Measurements from ENCODE around the gene CALML3.

Gene CALML3

DNA sequence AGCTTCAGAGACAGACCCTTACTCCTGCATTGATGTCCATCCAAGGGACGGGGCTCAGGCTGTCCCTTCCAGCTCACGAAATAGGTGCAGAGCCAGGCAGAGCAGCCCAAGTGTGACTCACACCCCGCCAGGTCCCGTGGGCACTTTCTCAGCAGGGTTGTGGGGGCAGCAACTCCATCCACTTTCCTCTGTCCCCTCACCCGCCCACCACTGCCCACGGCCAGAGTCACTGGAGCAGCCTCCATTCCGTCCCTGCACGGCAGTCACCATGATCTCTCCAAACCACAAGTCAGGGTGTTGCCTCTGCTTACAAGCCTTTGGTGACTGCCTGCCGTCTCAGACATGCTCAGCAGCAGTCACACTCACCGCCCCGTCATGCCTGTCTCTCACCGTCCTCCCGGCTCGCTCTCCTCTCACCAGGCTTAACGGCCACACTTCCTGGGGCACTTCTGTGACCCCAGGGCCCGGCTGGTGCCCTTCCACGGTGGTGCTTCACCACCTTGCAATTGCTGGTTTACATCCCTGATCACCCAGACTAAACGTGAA is 39.3 kb downstream of the CALML3 start:
- no peak overlapping the region for H3K4me2 ChIP-seq (ENCODE audit: low read length, poor library complexity, severe bottlenecking)
- peak overlapping the region in 1 of 2 experiments; percentile 12 for H3K4me3 ChIP-seq (ENCODE audit: insufficient read depth in 1 of 2, low read depth in 1 of 2, low read length in 2 of 2)
- H3K79me1 ChIP-seq (replicated peaks; ENCODE audit: low read length, poor library complexity, severe bottlenecking): no peaks in the 10 kb centered on the region
- peak overlapping the region; percentile 98 for H4K91ac ChIP-seq (ENCODE audit: low read length)
- H3K23ac ChIP-seq (ENCODE audit: low read length in 2 of 2): no peak overlapping the region
- H3K27me3 ChIP-seq (ENCODE audit: control insufficient read depth in 1 of 2, insufficient read depth in 1 of 2, low read length in 2 of 2): no peaks in the 10 kb centered on the region
- H2BK12ac ChIP-seq (ENCODE audit: low read length in 2 of 2): peak overlapping the region; percentile 76 to 96
- H3K4ac ChIP-seq (ENCODE audit: low read depth in 1 of 2, low read length in 2 of 2): peak overlapping the region; percentile 65 to 94
- no peak overlapping the region for H2AK5ac ChIP-seq (ENCODE audit: low read length, severe bottlenecking)
- H4K8ac ChIP-seq (ENCODE audit: low read length): peak overlapping the region; percentile 96
- DNase-seq: peak; percentile 72
- H3K18ac ChIP-seq (ENCODE audit: low read depth in 1 of 2, low read length in 2 of 2): peak overlapping the region; percentile 87 to 92
- H2BK15ac ChIP-seq (ENCODE audit: low read depth, poor library complexity, severe bottlenecking): peak overlapping the region; percentile 62
- H3K9ac ChIP-seq (ENCODE audit: low read length): peak overlapping the region; percentile 18
- H3K27ac ChIP-seq (ENCODE audit: low read length, poor library complexity, severe bottlenecking): no peak overlapping the region
- peak overlapping the region; percentile 30 for H2AFZ ChIP-seq (ENCODE audit: low read depth, low read length)
- no peaks in the 10 kb centered on the region for H3K36me3 ChIP-seq (ENCODE audit: control insufficient read depth in 1 of 2, insufficient read depth in 2 of 2, low read depth in 1 of 2, low read length in 2 of 2)
- H3K14ac ChIP-seq (ENCODE audit: low read length in 2 of 2): peak overlapping the region in 1 of 2 experiments; percentile 79
- H3K9me3 ChIP-seq (ENCODE audit: control insufficient read depth, low read length): no peaks in the 10 kb centered on the region
- WGBS: 40% methylated on average over 18 of the region's 18 CpGs
- H2BK5ac ChIP-seq (ENCODE audit: low read depth, low read length, poor library complexity, severe bottlenecking): no peak overlapping the region
- peak overlapping the region; percentile 80 for H2BK120ac ChIP-seq (ENCODE audit: low read depth, low read length)
- peaks cover 22% of the 10 kb centered on the region for H3K4me1 ChIP-seq (ENCODE audit: control insufficient read depth, insufficient read depth, low read depth, low read length)

DNA sequence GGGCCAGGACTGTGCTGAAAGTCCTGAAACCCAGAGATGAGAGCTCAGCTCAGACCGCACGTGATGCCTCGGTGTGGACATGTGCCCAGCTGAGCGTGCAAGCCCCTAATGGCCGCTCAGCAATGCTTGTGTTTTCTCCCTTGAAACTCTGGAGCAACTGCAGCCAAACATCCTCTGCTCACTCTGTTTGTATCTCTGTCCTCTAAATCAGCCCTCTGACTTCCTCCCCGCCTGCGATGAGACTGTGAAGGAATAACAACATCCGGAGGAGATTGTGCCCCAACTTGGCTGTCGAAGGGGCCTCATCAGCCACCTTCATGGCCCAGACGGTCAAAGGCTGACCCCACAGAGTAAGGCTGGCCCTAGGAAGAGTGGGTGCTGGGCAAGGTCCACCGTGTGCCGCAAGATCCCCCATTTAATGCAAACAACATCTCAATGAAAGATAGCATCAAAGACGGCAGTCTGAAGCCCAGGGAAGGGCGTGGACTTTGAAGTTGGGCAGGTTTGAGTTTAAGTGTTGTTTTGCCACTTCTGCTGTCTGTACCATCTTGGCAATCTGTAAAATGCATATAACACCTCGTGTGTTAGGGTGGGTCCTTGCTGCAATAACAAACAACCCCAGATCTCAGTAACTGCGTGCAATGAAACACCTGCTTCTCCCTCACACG is 39.9 kb downstream of the CALML3 start:
- WGBS: 66% methylated on average over 15 of the region's 17 CpGs

DNA sequence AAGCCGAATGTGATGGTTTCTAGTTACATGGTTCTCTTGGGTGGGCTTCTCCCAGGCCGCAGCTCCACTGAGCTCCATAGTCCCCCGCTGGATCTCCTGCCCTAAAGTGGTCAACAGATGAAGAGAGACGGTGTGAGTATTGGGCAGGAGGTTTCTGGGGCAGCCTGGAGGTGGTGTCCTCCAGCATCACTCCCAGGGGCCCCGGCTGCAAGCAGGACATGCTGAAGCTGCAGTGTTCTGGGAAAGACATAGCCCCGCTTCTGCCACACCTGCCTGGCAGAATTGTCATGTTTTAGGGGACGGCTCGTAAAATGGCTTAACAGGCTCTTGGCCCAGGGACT is 40.4 kb downstream of the CALML3 start:
- H3K4me2 ChIP-seq (ENCODE audit: low read length, poor library complexity, severe bottlenecking): no peak overlapping the region
- H4K8ac ChIP-seq (ENCODE audit: low read length): no peak overlapping the region
- H3K4me3 ChIP-seq (ENCODE audit: insufficient read depth in 1 of 2, low read depth in 1 of 2, low read length in 2 of 2): no peak overlapping the region
- no peak overlapping the region for H3K27ac ChIP-seq (ENCODE audit: low read length, poor library complexity, severe bottlenecking)
- 89% methylated on average over 8 of the region's 8 CpGs for WGBS
- no peaks in the 10 kb centered on the region for H3K9me3 ChIP-seq (ENCODE audit: control insufficient read depth, low read length)
- H3K18ac ChIP-seq (ENCODE audit: low read depth in 1 of 2, low read length in 2 of 2): no peak overlapping the region
- H3K14ac ChIP-seq (ENCODE audit: low read length in 2 of 2): peak overlapping the region in 1 of 2 experiments; percentile 8
- H2BK5ac ChIP-seq (ENCODE audit: low read depth, low read length, poor library complexity, severe bottlenecking): no peak overlapping the region
- H3K36me3 ChIP-seq (ENCODE audit: control insufficient read depth in 1 of 2, insufficient read depth in 2 of 2, low read depth in 1 of 2, low read length in 2 of 2): no peaks in the 10 kb centered on the region
- peak overlapping the region in 1 of 2 experiments; percentile 35 for H2BK12ac ChIP-seq (ENCODE audit: low read length in 2 of 2)
- no peak overlapping the region for H4K91ac ChIP-seq (ENCODE audit: low read length)
- H3K9ac ChIP-seq (ENCODE audit: low read length): no peak overlapping the region
- H3K79me1 ChIP-seq (replicated peaks; ENCODE audit: low read length, poor library complexity, severe bottlenecking): no peaks in the 10 kb centered on the region
- no peaks in the 10 kb centered on the region for H3K27me3 ChIP-seq (ENCODE audit: control insufficient read depth in 1 of 2, insufficient read depth in 1 of 2, low read length in 2 of 2)
- H2BK15ac ChIP-seq (ENCODE audit: low read depth, poor library complexity, severe bottlenecking): peak overlapping the region; percentile 2
- no peak for DNase-seq
- no peak overlapping the region for H2AK5ac ChIP-seq (ENCODE audit: low read length, severe bottlenecking)
- H3K23ac ChIP-seq (ENCODE audit: low read length in 2 of 2): no peak overlapping the region
- no peak overlapping the region for H2AFZ ChIP-seq (ENCODE audit: low read depth, low read length)
- H3K4me1 ChIP-seq (ENCODE audit: control insufficient read depth, insufficient read depth, low read depth, low read length): peaks cover 22% of the 10 kb centered on the region
- no peak overlapping the region for H2BK120ac ChIP-seq (ENCODE audit: low read depth, low read length)
- H3K4ac ChIP-seq (ENCODE audit: low read depth in 1 of 2, low read length in 2 of 2): no peak overlapping the region

More for the DNA sequence above, 39.9 kb downstream of the CALML3 start:
- Histone ChIP-seq H3K18ac (ENCODE audit: low read depth in 1 of 2, low read length in 2 of 2) (peak overlapping the region; percentile 87 to 92), H3K9ac (ENCODE audit: low read length) (peak overlapping the region; percentile 18), H3K4me1 (ENCODE audit: control insufficient read depth, insufficient read depth, low read depth, low read length) (peaks cover 22% of the 10 kb centered on the region), H2BK15ac (ENCODE audit: low read depth, poor library complexity, severe bottlenecking) (peak overlapping the region; percentile 2), H2BK5ac (ENCODE audit: low read depth, low read length, poor library complexity, severe bottlenecking) (no peak overlapping the region), H3K14ac (ENCODE audit: low read length in 2 of 2) (peak overlapping the region in 1 of 2 experiments; percentile 8), H3K4me3 (ENCODE audit: insufficient read depth in 1 of 2, low read depth in 1 of 2, low read length in 2 of 2) (no peak overlapping the region), H2BK12ac (ENCODE audit: low read length in 2 of 2) (peak overlapping the region; percentile 76 to 96), H2AK5ac (ENCODE audit: low read length, severe bottlenecking) (no peak overlapping the region), H3K9me3 (ENCODE audit: control insufficient read depth, low read length) (no peaks in the 10 kb centered on the region), H2BK120ac (ENCODE audit: low read depth, low read length) (no peak overlapping the region), H3K4me2 (ENCODE audit: low read length, poor library complexity, severe bottlenecking) (no peak overlapping the region), H4K8ac (ENCODE audit: low read length) (peak overlapping the region; percentile 96), H3K27me3 (ENCODE audit: control insufficient read depth in 1 of 2, insufficient read depth in 1 of 2, low read length in 2 of 2) (no peaks in the 10 kb centered on the region), H3K27ac (ENCODE audit: low read length, poor library complexity, severe bottlenecking) (no peak overlapping the region), H3K36me3 (ENCODE audit: control insufficient read depth in 1 of 2, insufficient read depth in 2 of 2, low read depth in 1 of 2, low read length in 2 of 2) (no peaks in the 10 kb centered on the region), H4K91ac (ENCODE audit: low read length) (peak overlapping the region; percentile 98), H2AFZ (ENCODE audit: low read depth, low read length) (no peak overlapping the region), H3K23ac (ENCODE audit: low read length in 2 of 2) (no peak overlapping the region), H3K4ac (ENCODE audit: low read depth in 1 of 2, low read length in 2 of 2) (peak overlapping the region; percentile 65 to 94), H3K79me1 (replicated peaks; ENCODE audit: low read length, poor library complexity, severe bottlenecking) (no peaks in the 10 kb centered on the region)
- no peak for DNase-seq

DNA sequence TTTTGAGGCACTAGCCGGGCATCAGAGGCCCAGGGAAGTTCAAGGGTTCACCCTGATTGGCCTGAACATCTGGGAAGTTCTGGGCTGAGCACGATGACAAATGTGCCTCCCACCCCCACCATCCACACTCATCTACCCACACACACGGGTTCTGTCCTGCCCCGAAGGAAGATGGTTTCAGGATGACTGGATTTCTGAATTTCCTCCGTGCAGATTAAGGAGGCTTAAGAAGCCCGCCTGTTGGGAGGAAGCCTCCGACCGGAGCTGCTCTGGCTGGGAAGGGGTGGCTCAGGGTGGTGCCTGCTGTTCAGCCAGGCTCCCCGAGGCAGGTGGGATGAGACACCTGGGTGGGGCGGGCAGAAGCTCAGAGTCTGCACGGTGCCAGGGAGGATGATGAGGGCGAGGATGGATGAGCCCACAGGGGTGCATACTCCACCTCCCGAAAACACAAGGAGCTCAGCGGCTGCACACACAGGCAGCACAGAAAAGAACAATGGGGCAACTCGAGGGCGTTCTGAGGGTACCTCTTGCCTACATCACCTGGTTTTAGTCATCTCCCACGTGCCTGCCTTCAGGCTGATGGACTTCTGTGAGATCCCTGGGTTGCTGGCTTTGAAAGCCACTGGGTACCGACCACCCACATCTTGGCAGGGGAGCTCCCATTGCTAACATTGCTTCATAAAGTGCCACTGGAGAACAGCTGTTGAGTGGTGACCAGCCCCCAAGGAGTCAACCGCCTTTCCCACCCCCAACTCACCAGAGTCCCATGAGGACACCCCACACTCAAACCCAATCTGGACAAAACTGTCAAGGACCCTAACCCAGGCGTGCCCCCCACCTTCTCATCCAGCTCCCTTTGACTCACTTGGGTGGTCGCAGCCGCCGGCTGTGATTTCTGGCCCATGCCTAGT is 41.2 kb downstream of the CALML3 start:
- Histone ChIP-seq H3K9me3 (ENCODE audit: control insufficient read depth, low read length) (no peaks in the 10 kb centered on the region), H4K8ac (ENCODE audit: low read length) (no peak overlapping the region), H3K9ac (ENCODE audit: low read length) (no peak overlapping the region), H2BK12ac (ENCODE audit: low read length in 2 of 2) (peak overlapping the region in 1 of 2 experiments; percentile 3), H3K18ac (ENCODE audit: low read depth in 1 of 2, low read length in 2 of 2) (no peak overlapping the region), H2BK15ac (ENCODE audit: low read depth, poor library complexity, severe bottlenecking) (no peak overlapping the region), H4K91ac (ENCODE audit: low read length) (no peak overlapping the region), H3K27ac (ENCODE audit: low read length, poor library complexity, severe bottlenecking) (no peak overlapping the region), H3K4ac (ENCODE audit: low read depth in 1 of 2, low read length in 2 of 2) (no peak overlapping the region), H3K4me2 (ENCODE audit: low read length, poor library complexity, severe bottlenecking) (no peak overlapping the region), H3K4me1 (ENCODE audit: control insufficient read depth, insufficient read depth, low read depth, low read length) (peaks cover 21% of the 10 kb centered on the region), H3K27me3 (ENCODE audit: control insufficient read depth in 1 of 2, insufficient read depth in 1 of 2, low read length in 2 of 2) (no peaks in the 10 kb centered on the region), H3K4me3 (ENCODE audit: insufficient read depth in 1 of 2, low read depth in 1 of 2, low read length in 2 of 2) (no peak overlapping the region), H3K36me3 (ENCODE audit: control insufficient read depth in 1 of 2, insufficient read depth in 2 of 2, low read depth in 1 of 2, low read length in 2 of 2) (no peaks in the 10 kb centered on the region), H3K14ac (ENCODE audit: low read length in 2 of 2) (no peak overlapping the region), H3K23ac (ENCODE audit: low read length in 2 of 2) (no peak overlapping the region), H2AK5ac (ENCODE audit: low read length, severe bottlenecking) (no peak overlapping the region), H2BK120ac (ENCODE audit: low read depth, low read length) (no peak overlapping the region), H2BK5ac (ENCODE audit: low read depth, low read length, poor library complexity, severe bottlenecking) (no peak overlapping the region), H3K79me1 (replicated peaks; ENCODE audit: low read length, poor library complexity, severe bottlenecking) (no peaks in the 10 kb centered on the region), H2AFZ (ENCODE audit: low read depth, low read length) (no peak overlapping the region)
- 73% methylated on average over 23 of the region's 23 CpGs for WGBS
- peak; percentile 53 for DNase-seq

All from mesenchymal stem cell (in vitro differentiated cells and primary cell).